GM19468 (cell line): ENCODE data around the gene ACKR3.
A peak's percentile ranks its signal among the peaks of the same experiment; 100 is the strongest.

Experiments
- ATAC-seq: cut with Tn5 transposase; IDR thresholded peaks from one replicate; pipeline ENCODE4 v1.9.1; 2021; ENCODE audit warnings: mild to moderate bottlenecking, moderate library complexity, moderate number of reproducible peaks; ENCODE audit not compliant: unreplicated experiment; ENCODE audit errors: extremely low read depth

Gene ACKR3

DNA sequence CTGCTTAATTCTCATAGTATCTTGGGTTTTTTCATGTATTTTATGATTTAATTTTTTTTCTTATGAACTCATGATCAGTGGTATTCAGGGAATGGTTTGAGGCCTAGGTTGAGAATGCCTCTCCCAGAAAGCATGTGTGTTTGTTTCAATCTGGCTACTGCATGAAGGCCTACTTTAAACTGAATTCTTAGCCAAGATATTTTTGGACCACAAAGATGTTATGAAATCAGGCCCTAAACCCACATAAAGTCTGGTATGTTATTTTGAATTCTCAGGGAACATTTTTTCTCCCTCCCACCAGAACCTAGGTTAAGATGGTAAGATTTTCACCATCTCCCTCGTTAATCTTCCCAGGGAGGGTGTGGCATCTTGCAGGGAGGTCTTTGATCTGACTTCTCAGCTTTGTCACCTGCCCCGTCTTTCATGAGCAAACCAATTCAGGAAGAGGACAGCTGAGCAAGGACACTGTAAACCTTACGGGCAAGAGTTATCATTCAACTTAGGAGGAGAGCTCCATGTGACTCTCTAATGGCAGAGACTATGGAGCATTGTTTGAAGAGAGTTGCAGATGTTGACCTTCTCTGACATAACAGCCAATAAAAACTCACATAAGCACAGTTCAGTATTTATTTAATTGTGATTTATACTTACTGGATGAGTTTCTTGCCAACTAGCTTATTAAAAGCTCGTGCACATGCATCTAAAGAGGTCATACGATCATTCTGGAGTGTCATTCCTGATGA, 21.3 kb upstream of the ACKR3 start:
- ATAC-seq = no peak

DNA sequence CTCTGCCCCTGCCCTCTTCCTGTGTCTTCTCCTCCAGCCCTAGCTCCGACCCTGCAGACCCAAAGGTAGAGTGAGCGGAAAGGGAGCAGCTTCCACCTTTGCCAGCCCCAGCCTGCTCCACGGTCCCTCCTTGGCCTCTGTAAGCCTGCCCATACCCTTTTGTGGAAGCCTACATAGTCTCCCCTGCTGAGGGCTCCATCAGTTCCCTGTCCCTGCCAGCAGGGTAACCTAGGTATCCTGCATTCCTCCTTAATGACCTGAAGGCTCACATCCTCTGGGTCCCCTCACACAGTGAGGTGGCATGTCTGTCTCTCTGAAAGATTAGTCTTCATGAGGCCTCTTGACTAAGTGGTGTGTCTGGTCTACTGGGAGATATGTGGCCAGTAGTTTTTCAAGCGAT, 20.5 kb upstream of the ACKR3 start:
- no peak for ATAC-seq

DNA sequence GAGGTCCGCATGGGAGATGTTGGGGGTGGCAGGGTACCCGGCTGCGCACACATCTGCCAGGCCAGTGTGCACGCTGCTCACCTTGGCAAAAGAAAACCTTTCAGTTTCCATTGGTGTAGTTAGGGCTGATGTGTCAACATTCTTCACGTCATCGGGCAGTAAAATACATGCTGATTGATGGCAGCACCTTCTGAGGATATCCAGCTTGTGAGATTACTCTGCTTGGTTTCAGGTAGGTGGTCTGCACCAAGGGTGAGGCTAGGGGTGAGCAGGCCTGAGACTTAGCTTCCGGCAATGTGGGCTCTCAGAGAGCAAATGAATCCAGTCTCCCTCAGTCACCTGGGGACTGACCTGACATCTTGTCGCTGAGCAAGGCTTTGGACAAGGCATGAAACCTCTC, 19.3 kb upstream of the ACKR3 start:
- peak; percentile 1 for ATAC-seq

- peak; percentile 15 for ATAC-seq
Observed at GRCh38 chr2:236550701-236551465, 18.7 kb upstream of the ACKR3 start.

- ATAC-seq = no peak
Observed at GRCh38 chr2:236551471-236552211, 18.0 kb upstream of the ACKR3 start.

- no peak for ATAC-seq
Observed at GRCh38 chr2:236552212-236552542, 17.4 kb upstream of the ACKR3 start.

- no peak for ATAC-seq
Observed at GRCh38 chr2:236552581-236553363, 16.9 kb upstream of the ACKR3 start.

GRCh38 chr2:236553522-236553921, 16.1 kb upstream of the ACKR3 start:
- no peak for ATAC-seq

GRCh38 chr2:236554629-236555282, 14.9 kb upstream of the ACKR3 start:
- ATAC-seq = no peak

DNA sequence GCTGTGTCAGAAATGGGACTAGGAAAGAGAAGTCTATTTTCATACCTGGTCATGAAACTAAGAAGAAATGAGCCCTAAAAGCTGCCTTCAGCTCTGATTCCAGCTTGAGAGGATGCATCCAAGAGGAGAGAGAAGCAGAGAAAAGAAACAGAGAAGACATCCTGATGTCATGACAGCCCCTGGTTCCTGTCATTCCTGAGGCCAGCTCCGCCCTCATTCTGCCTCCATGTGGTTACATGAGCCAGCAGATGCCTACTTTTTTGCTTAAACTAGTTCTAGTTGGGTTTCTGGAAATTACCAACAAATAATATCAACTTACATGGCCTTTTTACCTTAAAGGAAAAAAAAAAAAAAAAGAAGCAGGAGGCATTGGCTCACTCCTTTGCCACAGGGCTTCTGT, 14.1 kb upstream of the ACKR3 start:
- ATAC-seq = no peak

DNA sequence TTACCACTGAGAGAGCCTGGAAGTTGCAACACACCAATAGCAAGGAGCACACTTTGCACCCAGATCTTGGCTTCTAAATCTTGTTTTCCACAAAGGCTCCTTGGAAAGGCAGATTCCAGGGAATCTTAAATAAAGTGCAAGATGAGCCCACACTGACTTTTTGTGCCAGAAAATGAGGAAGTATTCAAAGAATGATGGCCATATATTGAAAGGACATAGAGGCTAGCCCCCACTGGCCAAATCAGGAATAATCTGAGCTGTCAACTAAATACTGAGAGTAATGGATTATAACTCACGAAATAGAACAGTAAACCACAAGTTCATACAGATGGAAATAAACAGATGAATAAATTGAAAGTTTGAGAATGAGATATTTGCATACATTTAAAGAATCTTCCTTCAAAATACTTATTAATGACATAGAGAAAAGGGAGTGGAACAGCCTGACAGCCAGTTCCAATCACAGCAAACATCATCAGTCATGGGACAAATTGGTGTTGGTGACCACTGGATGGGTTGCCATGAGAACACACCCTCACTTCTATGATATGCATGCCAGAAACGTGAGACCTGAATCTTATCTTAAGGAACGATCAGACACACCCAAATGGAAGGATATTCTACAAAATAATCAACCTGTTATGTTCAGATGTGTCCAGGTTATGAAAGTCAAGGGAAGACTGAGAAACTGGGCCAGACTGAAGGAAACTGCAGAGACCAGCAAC, 12.2 kb upstream of the ACKR3 start:
- ATAC-seq = no peak

GRCh38 chr2:236558036-236558435, 11.6 kb upstream of the ACKR3 start:
- no peak for ATAC-seq

- ATAC-seq = no peak
Observed at GRCh38 chr2:236558993-236559978, 10.3 kb upstream of the ACKR3 start.

DNA sequence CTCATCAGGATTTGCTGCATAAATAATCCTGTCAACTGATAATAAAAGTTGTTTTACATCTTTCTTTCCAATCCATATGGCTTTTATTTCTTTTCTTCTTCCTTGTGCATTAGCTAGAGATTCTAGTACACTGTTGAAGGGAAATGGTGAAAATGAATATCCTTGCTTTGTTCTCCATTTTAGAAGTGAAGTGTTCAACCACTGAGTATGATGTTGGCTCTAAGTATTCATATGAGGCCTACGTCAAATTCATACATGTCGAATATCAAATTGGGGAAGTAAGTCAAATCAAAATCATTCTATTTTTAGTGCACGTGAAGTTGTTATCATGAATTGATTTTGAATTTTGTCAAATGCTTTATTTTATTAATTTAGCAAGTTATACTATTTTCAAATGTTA, 7.8 kb upstream of the ACKR3 start:
- ATAC-seq = no peak

DNA sequence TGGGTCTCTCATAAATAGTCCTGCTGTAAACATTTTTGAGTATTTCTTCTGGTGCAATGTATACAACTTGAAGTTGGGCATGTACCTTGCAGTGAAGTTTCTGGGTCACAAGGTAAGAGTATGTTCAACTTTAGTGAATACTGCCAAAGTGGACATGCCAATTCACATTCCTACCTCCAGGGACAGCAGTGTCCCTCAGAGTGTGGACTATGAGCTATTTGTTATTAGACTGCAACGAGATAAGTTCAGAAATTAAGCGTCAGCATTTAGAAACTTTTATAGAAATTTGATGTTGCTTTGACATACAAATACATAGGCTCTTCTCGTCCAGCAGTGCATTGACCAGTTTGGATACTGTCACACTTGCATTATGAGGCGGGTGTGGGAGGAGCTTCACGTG, 7.2 kb upstream of the ACKR3 start:
- no peak for ATAC-seq

DNA sequence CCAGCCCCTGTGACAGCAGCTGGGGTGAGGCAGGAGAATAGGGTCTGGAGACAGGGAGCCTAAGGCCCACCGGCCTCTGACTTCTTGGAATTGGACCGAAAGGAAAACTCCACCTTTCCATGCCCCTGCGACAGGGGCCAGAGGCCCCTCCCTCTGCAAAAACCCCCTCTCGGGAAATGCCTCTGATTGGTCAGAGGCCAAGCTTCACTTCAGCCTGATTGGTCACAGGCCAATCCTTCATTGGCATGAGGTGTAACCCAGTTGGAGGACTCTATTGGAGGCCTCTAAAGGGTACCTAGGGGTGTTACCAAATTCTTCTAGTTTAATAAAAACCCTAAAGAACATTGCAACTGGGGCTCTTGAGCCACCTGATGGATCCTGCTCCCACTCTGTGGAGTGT, 5.7 kb upstream of the ACKR3 start:
- no peak for ATAC-seq

GRCh38 chr2:236565212-236565611, 4.4 kb upstream of the ACKR3 start:
- no peak for ATAC-seq

DNA sequence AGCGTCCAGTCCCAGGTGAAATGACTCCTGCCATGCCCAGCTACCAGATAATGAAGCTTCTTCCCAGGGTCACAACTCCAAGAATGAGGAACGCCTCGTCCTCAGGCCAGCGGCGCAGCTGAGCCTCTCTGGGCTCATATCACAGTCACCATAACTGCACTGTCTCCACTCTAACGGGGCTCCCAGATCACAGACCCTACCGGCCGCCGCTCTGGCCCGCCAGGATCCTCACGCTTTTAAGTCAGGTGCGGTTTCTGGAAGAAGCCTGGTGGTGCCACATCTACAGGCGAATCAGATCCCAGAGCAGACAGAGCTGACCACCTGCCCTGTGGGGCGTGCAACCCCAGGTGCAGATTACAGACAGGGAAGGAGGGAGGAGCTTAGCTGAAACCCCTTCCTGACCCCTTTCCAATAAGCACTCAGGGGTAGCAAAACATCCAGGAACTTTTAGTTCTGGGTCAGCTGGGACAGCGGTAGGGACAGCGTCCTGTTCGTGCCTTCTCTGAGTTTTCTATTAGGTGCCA, 3.7 kb upstream of the ACKR3 start:
- ATAC-seq = no peak
